HK-2 (cell line): ENCODE results near the gene PCLAF.

Experiments
- DNase-seq: peaks from one replicate; pipeline ENCODE4 v3.0.0-alpha.2; 2018; ENCODE audit not compliant: unreplicated experiment

Gene PCLAF

GRCh38 chr15:64315216-64315615 lies 66.0 kb downstream of the PCLAF start:
- DNase-seq = no peak

- no peak for DNase-seq
These were observed 66.8 kb downstream of the PCLAF start for GRCh38 chr15:64314456-64314855.
